Erythroblast (primary cell): ENCODE results near the gene SUPT4H1.

Experiments
- DNase-seq, 2 experiments: peaks; one replicate each; lab custom pipeline; 2025; lab: John Stamatoyannopoulos, UW
- GATA1 ChIP-seq: IDR thresholded peaks from 2 replicates; pipeline ENCODE4 v1.6.1; 2011; ENCODE audit warnings: low read depth, mild to moderate bottlenecking, control low read depth, low read length, moderate library complexity
- POLR2A ChIP-seq: IDR thresholded peaks from 2 replicates; pipeline ENCODE4 v1.6.1; 2011; ENCODE audit warnings: mild to moderate bottlenecking, low read length

SUPT4H1 gene

GRCh38 chr17:58386708-58387107 lies 34.7 kb upstream of the SUPT4H1 start:
- TF ChIP-seq POLR2A = no peak
- no peak for TF ChIP-seq GATA1
- DNase-seq = no peak

DNA sequence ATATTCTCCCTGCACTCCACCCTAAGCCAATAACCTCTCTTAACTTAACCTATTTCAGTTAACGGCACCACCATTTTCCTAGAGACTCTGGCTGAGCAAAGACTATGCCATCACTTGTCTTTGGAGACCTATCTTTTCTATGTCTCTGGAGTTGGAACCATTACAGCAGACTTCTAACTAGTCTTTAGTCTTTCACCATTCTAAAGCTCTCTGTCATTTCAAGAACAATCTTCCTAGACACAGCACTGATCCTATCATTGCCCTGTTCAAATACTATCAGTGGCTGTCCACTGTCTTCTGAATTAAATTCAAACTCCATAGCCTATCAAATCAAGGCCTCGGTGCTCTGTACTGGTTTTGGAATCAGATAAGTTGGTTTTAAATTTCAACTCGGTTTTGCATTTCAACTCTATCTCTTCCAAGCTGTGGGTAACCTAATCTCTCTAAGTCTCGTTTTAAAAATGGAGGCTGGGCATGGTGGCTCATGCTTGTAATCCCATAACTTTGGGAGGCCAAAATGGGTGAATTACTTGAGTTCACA lies 33.4 kb upstream of the SUPT4H1 start:
- DNase-seq = no peak
- TF ChIP-seq GATA1 (no peak), POLR2A (no peak)

- no peak for DNase-seq
- TF ChIP-seq POLR2A (no peak), GATA1 (no peak)
These were observed 32.9 kb upstream of the SUPT4H1 start for GRCh38 chr17:58384897-58385296.

GRCh38 chr17:58383892-58384462 lies 32.0 kb upstream of the SUPT4H1 start:
- DNase-seq = no peak
- TF ChIP-seq GATA1 (no peak), POLR2A (no peak)

DNA sequence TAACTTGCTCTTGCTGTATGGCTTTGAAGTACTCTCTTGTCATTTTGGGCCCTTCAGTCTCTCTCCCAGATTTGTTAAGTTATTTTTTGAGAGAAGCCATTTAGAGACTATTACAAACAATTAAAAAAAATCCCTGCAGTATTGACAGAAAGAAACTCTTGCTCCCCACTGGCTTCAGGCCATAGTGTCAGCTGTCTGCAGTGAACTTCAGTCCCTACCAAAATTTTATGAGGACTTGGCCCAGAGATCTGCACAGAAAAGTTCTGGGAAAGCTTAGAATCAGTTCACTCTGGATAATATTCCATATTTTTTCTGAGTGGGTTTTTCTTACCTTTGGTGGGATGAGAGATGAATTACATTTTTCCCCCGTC lies 30.9 kb upstream of the SUPT4H1 start:
- TF ChIP-seq POLR2A = no peak
- no peak for TF ChIP-seq GATA1
- DNase-seq = no peak

DNA sequence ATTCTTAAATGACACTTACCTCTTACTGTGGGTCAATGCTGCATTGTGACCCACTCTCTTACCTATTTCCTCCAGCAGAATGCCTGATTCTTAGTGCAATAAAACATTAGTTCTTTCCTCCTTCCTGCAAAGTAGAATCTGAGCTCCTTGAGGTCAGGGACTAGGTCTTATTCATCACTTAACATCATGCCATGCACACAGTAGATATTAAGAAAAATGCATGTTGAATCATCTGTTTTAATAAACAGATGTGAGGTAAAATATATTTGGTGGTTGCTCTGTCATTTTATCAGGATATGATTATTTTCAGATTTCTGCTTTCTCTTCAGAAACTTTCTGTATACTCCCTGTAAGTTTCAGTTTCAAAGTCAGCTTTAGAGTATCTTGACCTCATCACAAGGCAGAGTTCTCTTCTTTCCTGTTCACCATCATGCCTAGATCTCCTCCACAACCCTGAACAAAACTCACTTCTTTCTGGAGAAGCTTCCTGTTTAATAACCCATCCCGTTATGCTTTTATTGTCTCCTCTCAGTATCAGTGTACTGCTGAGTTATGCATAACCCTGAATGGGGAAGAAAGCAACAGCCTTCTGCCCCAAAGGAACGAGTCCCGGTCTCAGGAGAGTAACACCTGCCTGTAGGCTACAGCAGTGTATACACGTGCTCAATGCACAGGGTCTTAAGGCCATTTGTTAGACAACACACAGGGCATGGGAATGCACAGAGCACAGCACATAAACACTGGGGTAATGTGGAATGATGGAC lies 30.3 kb upstream of the SUPT4H1 start:
- DNase-seq = no peak
- no peak for TF ChIP-seq GATA1
- no peak for TF ChIP-seq POLR2A

- TF ChIP-seq GATA1 (no peak), POLR2A (no peak)
- DNase-seq = no peak
These were observed 29.4 kb upstream of the SUPT4H1 start for GRCh38 chr17:58381124-58382035.

GRCh38 chr17:58380207-58381123 lies 28.5 kb upstream of the SUPT4H1 start:
- DNase-seq = no peak
- TF ChIP-seq GATA1 (no peak), POLR2A (no peak)

- no peak for TF ChIP-seq GATA1
- no peak for TF ChIP-seq POLR2A
- DNase-seq = peak in 1 of 2 experiments; percentile 35
These were observed 27.5 kb upstream of the SUPT4H1 start for GRCh38 chr17:58379511-58379824.

DNA sequence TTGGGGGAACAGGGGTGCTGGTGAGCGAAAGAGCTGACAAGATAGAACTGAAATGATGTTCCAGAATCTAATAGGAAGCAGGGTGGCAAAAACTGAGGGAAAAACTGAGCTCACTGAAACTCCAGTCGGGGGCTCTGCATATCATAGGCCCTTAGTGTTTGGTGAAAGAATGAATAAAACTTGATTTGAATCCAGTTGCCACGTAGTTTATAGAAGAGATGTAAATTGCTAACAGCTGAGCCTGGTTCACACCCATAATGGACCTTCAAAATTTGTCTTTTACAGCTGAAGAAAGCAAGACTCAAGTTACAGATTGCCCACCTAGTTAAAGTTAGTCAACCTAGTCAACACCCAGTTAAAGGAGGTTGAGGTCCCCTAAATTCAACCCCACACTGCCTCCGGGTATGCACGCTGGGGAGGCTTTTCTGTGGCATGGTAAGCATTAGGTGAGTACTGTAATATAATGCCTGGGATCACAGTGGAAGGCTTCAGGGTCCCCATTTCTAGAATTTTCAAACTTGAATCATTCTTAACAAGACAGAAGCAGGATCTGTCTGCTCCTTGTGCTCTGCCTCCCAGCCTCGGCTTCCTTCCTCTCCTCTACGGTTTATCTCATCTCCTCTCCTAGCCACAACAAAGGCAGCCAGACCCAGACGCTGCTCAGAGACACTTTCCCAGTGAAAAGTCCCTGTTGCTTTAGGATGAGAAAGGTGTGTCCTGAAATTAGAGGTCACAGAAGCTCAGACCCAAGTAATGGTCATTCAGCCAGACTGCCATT lies 26.9 kb upstream of the SUPT4H1 start:
- no peak for TF ChIP-seq GATA1
- TF ChIP-seq POLR2A = no peak
- no peak for DNase-seq

DNA sequence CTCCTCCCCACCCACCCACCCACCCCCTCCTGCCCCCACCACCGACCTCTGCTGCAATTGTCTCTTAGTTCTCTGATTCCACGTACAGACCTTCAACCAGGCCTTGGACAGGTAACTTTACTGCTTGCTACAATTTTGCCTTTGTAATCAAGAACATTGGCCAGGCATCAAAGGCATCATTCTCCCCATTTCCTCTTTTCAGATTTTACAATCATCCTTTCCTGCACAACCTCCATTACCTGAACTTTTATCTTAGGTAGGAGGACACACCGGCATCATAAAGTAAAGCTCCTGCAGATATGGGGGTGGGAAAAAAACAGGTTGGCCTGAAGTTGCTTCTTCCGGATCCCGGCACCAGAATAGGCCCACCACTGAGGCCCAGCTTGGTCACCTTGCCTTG lies 25.7 kb upstream of the SUPT4H1 start:
- DNase-seq = no peak
- TF ChIP-seq POLR2A (no peak), GATA1 (no peak)

- TF ChIP-seq POLR2A (no peak), GATA1 (no peak)
- no peak for DNase-seq
These were observed 25.1 kb upstream of the SUPT4H1 start for GRCh38 chr17:58377093-58377601.

DNA sequence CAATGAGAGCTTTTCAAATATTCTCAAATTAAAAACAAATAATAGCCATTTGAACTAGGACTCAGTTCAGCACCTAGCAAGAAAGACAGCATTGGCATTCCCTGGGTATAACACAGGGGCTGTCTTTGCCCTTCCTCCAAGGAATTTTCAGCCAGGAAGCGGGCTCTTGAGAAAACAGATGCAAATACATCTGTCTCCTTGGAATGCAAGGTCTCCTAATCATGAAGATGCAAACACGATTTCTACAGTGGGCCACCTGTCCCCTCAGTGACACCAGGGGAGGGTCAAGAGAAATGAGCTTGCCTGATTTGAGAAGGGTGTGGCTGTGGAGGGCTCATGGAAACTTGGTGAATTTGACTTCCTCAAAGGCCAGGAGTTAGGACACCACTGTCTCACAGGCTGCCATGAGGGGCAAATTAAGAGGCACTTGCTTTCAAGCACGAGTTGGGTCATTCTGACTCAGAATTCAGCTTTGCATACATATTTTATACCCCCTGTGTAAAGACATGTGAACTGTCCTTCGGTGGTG lies 24.5 kb upstream of the SUPT4H1 start:
- TF ChIP-seq POLR2A (no peak), GATA1 (no peak)
- no peak for DNase-seq
